ENCODE results near the gene ADGRG1.
A peak's percentile ranks its signal among the peaks of the same experiment; 100 is the strongest.

Gene ADGRG1

DNA sequence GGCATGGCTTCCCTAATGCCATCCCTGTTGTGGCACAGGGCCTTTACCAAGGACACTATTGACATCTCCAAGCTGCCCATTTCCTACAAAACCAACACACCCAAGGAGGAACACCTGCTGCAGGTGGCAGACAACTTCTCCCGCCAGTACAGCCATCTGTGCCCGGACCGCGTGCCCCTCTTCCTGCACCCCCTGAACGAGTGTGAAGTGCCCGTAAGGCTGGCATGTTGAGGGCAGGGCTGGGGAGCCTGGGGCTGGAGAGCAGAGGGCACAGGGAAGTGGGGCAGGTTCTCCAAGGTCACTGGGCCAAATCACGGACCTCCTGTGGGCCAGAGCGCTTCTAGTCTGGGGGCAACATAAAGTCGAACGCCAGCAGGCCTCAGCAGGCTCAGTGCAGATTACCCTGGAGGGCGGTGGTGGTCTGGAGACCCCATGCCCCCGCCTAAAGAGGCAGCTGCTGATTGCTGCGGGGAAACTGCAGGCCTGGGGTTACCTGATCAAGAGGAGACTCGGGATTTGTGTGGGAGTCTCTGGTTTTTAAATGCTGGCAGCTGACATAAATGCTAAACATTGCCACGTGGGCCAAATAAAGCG is 70.5 kb downstream of the ADGRG1 start:
- H2BK5ac ChIP-seq (ENCODE audit: low read length): peak overlapping the region; percentile 80
- H2BK12ac ChIP-seq (ENCODE audit: low read length): no peak overlapping the region
- WGBS, 2 donors (ENCODE audit: extremely low coverage in 2 of 2, insufficient read length in 2 of 2, insufficient replicate concordance in 1 of 2): no CpG with 5 or more reads among the region's 16 CpGs

DNA sequence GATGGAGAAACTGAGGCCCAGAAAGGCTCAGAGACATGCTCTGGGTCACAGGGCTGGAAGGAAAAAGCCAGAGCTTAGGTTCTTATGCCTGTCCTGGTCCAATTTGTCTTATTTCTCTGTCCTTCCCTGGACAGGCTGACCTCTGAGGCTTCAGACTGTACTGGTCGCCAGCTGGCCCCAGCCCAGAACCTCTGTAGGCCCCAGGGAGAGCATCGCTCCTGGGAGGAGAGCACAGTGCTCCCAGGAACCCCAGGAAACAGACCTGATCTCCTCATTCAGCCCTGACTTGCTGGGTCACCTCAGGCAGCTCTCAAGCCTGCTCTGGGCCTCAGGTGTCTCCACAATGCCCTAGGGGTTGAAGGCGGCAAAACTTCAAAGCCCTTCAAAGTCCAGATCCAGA is 71.1 kb downstream of the ADGRG1 start:
- no peak overlapping the region for H3K4me3 ChIP-seq (ENCODE audit: low read length in 2 of 2)
- H3K4ac ChIP-seq (ENCODE audit: low read length): no peak overlapping the region
- peaks cover 15 to 17% of the 10 kb centered on the region in 2 donors for H3K4me1 ChIP-seq (ENCODE audit: control insufficient read depth in 2 of 2, insufficient read depth in 1 of 2, low read depth in 1 of 2, low read length in 2 of 2)
- no peak overlapping the region for H3K27ac ChIP-seq (replicated peaks; ENCODE audit: low read length)
- H3K14ac ChIP-seq (ENCODE audit: low read length): peak overlapping the region; percentile 75
- no peak overlapping the region for H4K8ac ChIP-seq (ENCODE audit: low read depth, low read length)
- H3K9me3 ChIP-seq (replicated peaks in 1 of 2; ENCODE audit: control insufficient read depth in 2 of 2, insufficient read depth in 1 of 2, low read depth in 1 of 2, low read length in 2 of 2): no peaks in the 10 kb centered on the region
- DNase-seq (ENCODE audit: low spot score): no peak
- WGBS, 2 donors (ENCODE audit: extremely low coverage in 2 of 2, insufficient read length in 2 of 2, insufficient replicate concordance in 1 of 2): no CpG with 5 or more reads among the region's 3 CpGs
- no peak overlapping the region for H3K9ac ChIP-seq (ENCODE audit: low read depth, low read length, poor library complexity)
- H2BK12ac ChIP-seq (ENCODE audit: low read length): no peak overlapping the region
- H2BK120ac ChIP-seq (ENCODE audit: low read depth, low read length): peak overlapping the region; percentile 77
- H4K91ac ChIP-seq (ENCODE audit: low read depth, low read length, poor library complexity): peak overlapping the region; percentile 61
- peaks cover 0 to 2% (median 0%) of the 10 kb centered on the region in 3 experiments for H3K27me3 ChIP-seq (ENCODE audit: control insufficient read depth in 3 of 3, insufficient read depth in 3 of 3, low read depth in 1 of 3, low read length in 3 of 3)
- no peak overlapping the region for H2AFZ ChIP-seq (ENCODE audit: low read length)
- H3K36me3 ChIP-seq (replicated peaks in 1 of 2; ENCODE audit: control insufficient read depth in 2 of 2, insufficient read depth in 2 of 2, low read length in 2 of 2): no peaks in the 10 kb centered on the region
- H3K23ac ChIP-seq (ENCODE audit: low read depth, low read length, poor library complexity): peak overlapping the region; percentile 28
- H2BK5ac ChIP-seq (ENCODE audit: low read length): no peak overlapping the region
- no peak overlapping the region for H3K4me2 ChIP-seq (ENCODE audit: insufficient read depth, low read length, poor library complexity, severe bottlenecking)
- H2AK5ac ChIP-seq (ENCODE audit: low read depth, low read length): peak overlapping the region; percentile 94
- no peaks in the 10 kb centered on the region for H3K79me1 ChIP-seq (ENCODE audit: low read depth, low read length)
- H2BK15ac ChIP-seq (ENCODE audit: low read length): peak overlapping the region; percentile 96
- peak overlapping the region; percentile 22 for H3K18ac ChIP-seq (ENCODE audit: low read length)

More for the DNA sequence above, 70.5 kb downstream of the ADGRG1 start:
- Histone ChIP-seq H3K79me1 (ENCODE audit: low read depth, low read length) (no peaks in the 10 kb centered on the region), H3K4ac (ENCODE audit: low read length) (no peak overlapping the region), H3K23ac (ENCODE audit: low read depth, low read length, poor library complexity) (no peak overlapping the region), H3K27ac (replicated peaks; ENCODE audit: low read length) (no peak overlapping the region), H2BK120ac (ENCODE audit: low read depth, low read length) (peak overlapping the region; percentile 24), H3K18ac (ENCODE audit: low read length) (peak overlapping the region; percentile 69), H4K8ac (ENCODE audit: low read depth, low read length) (no peak overlapping the region), H3K27me3 (ENCODE audit: control insufficient read depth in 3 of 3, insufficient read depth in 3 of 3, low read depth in 1 of 3, low read length in 3 of 3) (peaks cover 0 to 2% (median 0%) of the 10 kb centered on the region in 3 experiments), H4K91ac (ENCODE audit: low read depth, low read length, poor library complexity) (peak overlapping the region; percentile 90), H2AFZ (ENCODE audit: low read length) (no peak overlapping the region), H3K4me1 (ENCODE audit: control insufficient read depth in 2 of 2, insufficient read depth in 1 of 2, low read depth in 1 of 2, low read length in 2 of 2) (peaks cover 15 to 17% of the 10 kb centered on the region in 2 donors), H3K9me3 (replicated peaks in 1 of 2; ENCODE audit: control insufficient read depth in 2 of 2, insufficient read depth in 1 of 2, low read depth in 1 of 2, low read length in 2 of 2) (no peaks in the 10 kb centered on the region), H3K9ac (ENCODE audit: low read depth, low read length, poor library complexity) (peak overlapping the region; percentile 14), H2BK15ac (ENCODE audit: low read length) (peak overlapping the region; percentile 96), H3K36me3 (replicated peaks in 1 of 2; ENCODE audit: control insufficient read depth in 2 of 2, insufficient read depth in 2 of 2, low read length in 2 of 2) (no peaks in the 10 kb centered on the region), H3K14ac (ENCODE audit: low read length) (no peak overlapping the region), H3K4me3 (ENCODE audit: low read length in 2 of 2) (no peak overlapping the region), H3K4me2 (ENCODE audit: insufficient read depth, low read length, poor library complexity, severe bottlenecking) (no peak overlapping the region), H2AK5ac (ENCODE audit: low read depth, low read length) (peak overlapping the region; percentile 76)
- DNase-seq (ENCODE audit: low spot score): no peak

DNA sequence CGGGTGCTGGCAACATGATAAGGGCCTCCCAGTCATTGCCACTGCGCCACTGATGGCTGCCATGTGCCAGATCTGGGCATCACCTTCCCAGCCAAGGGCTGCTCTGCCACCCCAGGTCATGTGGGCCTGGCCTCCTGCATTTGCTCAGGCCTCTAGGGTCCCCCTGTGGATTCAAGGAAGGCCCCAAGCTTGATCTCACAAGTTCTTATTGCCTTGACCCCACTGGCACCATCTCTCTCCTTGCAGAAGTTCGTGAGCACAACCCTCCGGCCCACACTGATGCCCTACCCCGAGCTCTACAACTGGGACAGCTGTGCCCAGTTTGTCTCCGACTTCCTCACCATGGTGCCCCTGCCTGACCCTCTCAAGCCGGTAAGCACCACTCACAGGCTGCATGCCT is 71.5 kb downstream of the ADGRG1 start:
- peak overlapping the region; percentile 75 for H3K14ac ChIP-seq (ENCODE audit: low read length)

DNA sequence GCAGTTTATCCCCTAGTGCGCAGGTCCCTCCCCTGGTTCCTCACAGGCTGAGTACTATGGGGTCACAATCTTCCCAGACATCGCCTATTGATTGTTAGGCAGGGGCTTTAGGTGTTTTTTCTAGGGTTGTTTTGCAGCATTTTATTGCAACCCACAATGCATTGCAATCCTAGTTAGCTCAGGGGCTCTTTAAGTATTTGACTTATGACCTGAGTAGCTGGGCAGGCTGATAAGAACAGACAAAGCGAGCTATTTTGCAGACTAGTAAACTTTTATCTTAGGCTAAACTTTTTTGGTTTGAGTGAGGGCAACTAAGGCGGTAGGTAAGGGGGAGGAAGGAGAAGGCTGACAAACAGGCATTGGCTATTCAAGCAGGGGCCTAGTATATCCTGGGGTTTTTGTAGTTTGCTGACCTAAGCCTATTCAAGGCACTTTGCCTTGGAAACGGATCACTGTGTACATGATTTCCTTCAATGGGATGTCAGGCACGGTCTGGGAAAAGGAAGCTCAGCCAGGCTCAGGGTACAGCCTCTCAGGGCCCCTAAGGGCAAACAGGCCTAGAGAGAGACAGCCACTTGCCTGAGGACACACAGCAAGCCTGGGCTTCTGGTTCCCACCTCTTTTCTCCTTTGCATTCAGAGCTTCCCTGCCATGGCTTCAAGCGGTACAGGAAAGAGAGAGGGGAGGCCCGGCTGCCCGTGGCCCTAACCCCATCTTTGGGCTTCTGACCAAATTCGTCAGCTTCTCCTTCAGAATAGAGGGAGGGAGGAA is 72.5 kb downstream of the ADGRG1 start:
- peak overlapping the region; percentile 63 for H3K18ac ChIP-seq (ENCODE audit: low read length)
- DNase-seq (ENCODE audit: low spot score): no peak
- no peak overlapping the region for H4K91ac ChIP-seq (ENCODE audit: low read depth, low read length, poor library complexity)
- H2AFZ ChIP-seq (ENCODE audit: low read length): peak overlapping the region; percentile 69
- peaks cover 3% of the 10 kb centered on the region for H3K79me1 ChIP-seq (ENCODE audit: low read depth, low read length)
- peaks cover 12 to 17% of the 10 kb centered on the region in 2 donors for H3K4me1 ChIP-seq (ENCODE audit: control insufficient read depth in 2 of 2, insufficient read depth in 1 of 2, low read depth in 1 of 2, low read length in 2 of 2)
- no peak overlapping the region for H3K4me3 ChIP-seq (ENCODE audit: low read length in 2 of 2)
- no peak overlapping the region for H3K9ac ChIP-seq (ENCODE audit: low read depth, low read length, poor library complexity)
- H3K27me3 ChIP-seq (ENCODE audit: control insufficient read depth in 3 of 3, insufficient read depth in 3 of 3, low read depth in 1 of 3, low read length in 3 of 3): peaks cover 0 to 5% (median 0%) of the 10 kb centered on the region in 3 experiments
- no peak overlapping the region for H2AK5ac ChIP-seq (ENCODE audit: low read depth, low read length)
- H4K8ac ChIP-seq (ENCODE audit: low read depth, low read length): peak overlapping the region; percentile 94
- no peak overlapping the region for H3K23ac ChIP-seq (ENCODE audit: low read depth, low read length, poor library complexity)
- no peak overlapping the region for H2BK12ac ChIP-seq (ENCODE audit: low read length)
- H3K4ac ChIP-seq (ENCODE audit: low read length): no peak overlapping the region
- peak overlapping the region; percentile 33 for H2BK5ac ChIP-seq (ENCODE audit: low read length)
- peak overlapping the region; percentile 55 for H3K27ac ChIP-seq (replicated peaks; ENCODE audit: low read length)
- H3K4me2 ChIP-seq (ENCODE audit: insufficient read depth, low read length, poor library complexity, severe bottlenecking): no peak overlapping the region
- H2BK15ac ChIP-seq (ENCODE audit: low read length): no peak overlapping the region
- no peak overlapping the region for H3K14ac ChIP-seq (ENCODE audit: low read length)
- H3K9me3 ChIP-seq (replicated peaks in 1 of 2; ENCODE audit: control insufficient read depth in 2 of 2, insufficient read depth in 1 of 2, low read depth in 1 of 2, low read length in 2 of 2): peaks cover 0 to 4% of the 10 kb centered on the region in 2 donors
- WGBS, 2 donors (ENCODE audit: extremely low coverage in 2 of 2, insufficient read length in 2 of 2, insufficient replicate concordance in 1 of 2): no CpG with 5 or more reads among the region's 10 CpGs
- H3K36me3 ChIP-seq (replicated peaks in 1 of 2; ENCODE audit: control insufficient read depth in 2 of 2, insufficient read depth in 2 of 2, low read length in 2 of 2): no peaks in the 10 kb centered on the region
- no peak overlapping the region for H2BK120ac ChIP-seq (ENCODE audit: low read depth, low read length)

More for the DNA sequence above, 71.5 kb downstream of the ADGRG1 start:
- Histone ChIP-seq H2BK15ac (ENCODE audit: low read length) (peak overlapping the region; percentile 96), H2AK5ac (ENCODE audit: low read depth, low read length) (peak overlapping the region; percentile 94), H3K9ac (ENCODE audit: low read depth, low read length, poor library complexity) (no peak overlapping the region), H2BK5ac (ENCODE audit: low read length) (no peak overlapping the region), H2BK120ac (ENCODE audit: low read depth, low read length) (peak overlapping the region; percentile 77), H3K36me3 (replicated peaks in 1 of 2; ENCODE audit: control insufficient read depth in 2 of 2, insufficient read depth in 2 of 2, low read length in 2 of 2) (no peaks in the 10 kb centered on the region), H2BK12ac (ENCODE audit: low read length) (peak overlapping the region; percentile 75), H3K4me1 (ENCODE audit: control insufficient read depth in 2 of 2, insufficient read depth in 1 of 2, low read depth in 1 of 2, low read length in 2 of 2) (peaks cover 13 to 17% of the 10 kb centered on the region in 2 donors), H3K18ac (ENCODE audit: low read length) (peak overlapping the region; percentile 81), H2AFZ (ENCODE audit: low read length) (no peak overlapping the region), H3K27ac (replicated peaks; ENCODE audit: low read length) (no peak overlapping the region), H3K4ac (ENCODE audit: low read length) (no peak overlapping the region), H4K91ac (ENCODE audit: low read depth, low read length, poor library complexity) (peak overlapping the region; percentile 61), H3K27me3 (ENCODE audit: control insufficient read depth in 3 of 3, insufficient read depth in 3 of 3, low read depth in 1 of 3, low read length in 3 of 3) (peaks cover 0 to 3% (median 0%) of the 10 kb centered on the region in 3 experiments), H4K8ac (ENCODE audit: low read depth, low read length) (no peak overlapping the region), H3K79me1 (ENCODE audit: low read depth, low read length) (peaks cover 1% of the 10 kb centered on the region), H3K23ac (ENCODE audit: low read depth, low read length, poor library complexity) (peak overlapping the region; percentile 28), H3K4me3 (ENCODE audit: low read length in 2 of 2) (no peak overlapping the region), H3K9me3 (replicated peaks in 1 of 2; ENCODE audit: control insufficient read depth in 2 of 2, insufficient read depth in 1 of 2, low read depth in 1 of 2, low read length in 2 of 2) (no peaks in the 10 kb centered on the region), H3K4me2 (ENCODE audit: insufficient read depth, low read length, poor library complexity, severe bottlenecking) (no peak overlapping the region)
- DNase-seq (ENCODE audit: low spot score): no peak
- WGBS, 2 donors (ENCODE audit: extremely low coverage in 2 of 2, insufficient read length in 2 of 2, insufficient replicate concordance in 1 of 2): no CpG with 5 or more reads among the region's 7 CpGs

Measured in neuronal stem cell (in vitro differentiated cells).